NCI-H1092 treated with DMSO at 0.1 percent for 48 hours (cell line): Measurements from ENCODE around the gene LRRTM3.
A peak's percentile ranks its signal among the peaks of the same experiment; 100 is the strongest.

ENCODE experiments used
- DNase-seq: peaks from one replicate; lab custom pipeline; 2025; lab: John Stamatoyannopoulos, UW

The LRRTM3 gene

DNA sequence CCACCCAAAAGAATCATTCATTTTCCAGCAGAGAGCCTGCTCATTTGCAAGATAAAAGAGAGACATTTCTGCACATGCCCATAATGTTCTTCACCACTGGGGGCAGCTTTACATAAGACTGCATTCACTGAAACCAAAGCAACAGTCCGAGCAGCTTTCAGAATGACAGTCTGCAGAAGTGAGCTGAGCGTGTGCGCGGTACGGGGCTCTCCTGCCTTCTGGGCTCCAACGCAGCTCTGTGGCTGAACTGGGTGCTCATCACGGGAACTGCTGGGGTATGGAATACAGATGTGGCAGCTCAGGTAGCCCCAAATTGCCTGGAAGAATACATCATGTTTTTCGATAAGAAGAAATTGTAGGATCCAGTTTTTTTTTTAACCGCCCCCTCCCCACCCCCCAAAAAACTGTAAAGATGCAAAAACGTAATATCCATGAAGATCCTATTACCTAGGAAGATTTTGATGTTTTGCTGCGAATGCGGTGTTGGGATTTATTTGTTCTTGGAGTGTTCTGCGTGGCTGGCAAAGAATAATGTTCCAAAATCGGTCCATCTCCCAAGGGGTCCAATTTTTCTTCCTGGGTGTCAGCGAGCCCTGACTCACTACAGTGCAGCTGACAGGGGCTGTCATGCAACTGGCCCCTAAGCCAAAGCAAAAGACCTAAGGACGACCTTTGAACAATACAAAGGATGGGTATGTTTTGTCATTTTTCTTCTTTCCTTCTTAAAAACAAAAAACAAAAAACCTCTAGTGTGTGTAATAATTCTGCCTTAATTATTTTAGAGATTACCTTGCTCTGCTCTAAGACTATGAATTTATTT lies at the start of gene LRRTM3:
Gene LRRTM3, plus strand, starts transcription at position 141 of the 820 bp plus-strand sequence.
- peak; percentile 38 for DNase-seq

DNA sequence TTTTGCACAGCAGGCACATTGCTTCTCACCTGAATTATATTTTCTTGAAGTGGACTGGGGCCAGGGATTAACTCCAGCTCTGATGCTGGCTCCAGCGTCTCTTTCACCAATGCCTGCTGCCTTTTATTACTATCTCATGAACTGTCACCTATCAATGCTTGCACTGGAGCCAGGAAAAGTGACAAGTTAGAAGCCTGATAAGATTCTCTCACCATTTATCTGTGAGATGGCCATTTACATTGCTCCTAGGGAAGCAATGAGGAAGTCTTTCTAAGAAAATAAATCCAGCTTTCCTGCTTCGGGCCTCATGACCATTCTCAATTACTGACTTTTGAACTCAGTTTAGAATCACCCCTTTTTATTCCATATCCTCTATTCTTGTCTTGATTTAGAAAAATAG lies 48.5 kb upstream of the LRRTM3 start:
- no peak for DNase-seq

DNA sequence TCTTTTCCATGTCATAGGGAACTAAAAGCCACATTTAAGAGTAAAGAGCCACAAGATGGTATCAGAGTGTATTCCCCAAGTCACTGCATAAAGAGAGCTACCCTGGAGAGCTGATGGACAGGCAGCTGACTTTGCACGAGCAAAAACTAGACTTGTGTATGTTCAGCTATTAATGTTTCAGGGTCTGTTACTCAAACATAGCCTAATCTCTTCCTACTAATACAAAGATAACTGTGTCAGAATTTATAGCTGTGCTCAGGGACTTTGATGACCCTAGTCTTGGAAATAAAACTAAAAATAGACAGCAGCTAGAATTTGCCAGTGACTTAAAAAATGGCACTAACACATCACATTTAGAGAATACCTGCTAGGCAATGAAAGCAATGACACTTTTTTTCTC lies 45.5 kb upstream of the LRRTM3 start:
- DNase-seq, result no peak

DNA sequence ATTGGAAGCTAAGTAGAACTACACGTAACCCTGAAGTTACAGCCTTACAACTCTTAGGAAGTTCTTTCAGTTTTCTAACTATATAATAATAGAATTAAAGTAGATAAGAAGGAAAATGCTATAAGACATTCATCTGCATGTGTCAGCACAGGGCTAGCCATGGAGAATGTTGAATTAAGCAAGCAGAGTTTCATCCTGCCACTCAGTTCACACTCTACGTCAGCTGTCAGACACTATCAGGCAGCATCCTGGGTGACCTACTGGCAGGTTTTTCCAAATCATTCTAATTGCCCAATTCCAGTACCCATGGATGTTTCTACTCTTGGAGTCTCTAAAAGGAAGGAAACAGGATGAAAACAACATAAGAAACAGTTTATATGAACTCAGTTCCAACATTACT lies 45.0 kb upstream of the LRRTM3 start:
- DNase-seq, result no peak

DNA sequence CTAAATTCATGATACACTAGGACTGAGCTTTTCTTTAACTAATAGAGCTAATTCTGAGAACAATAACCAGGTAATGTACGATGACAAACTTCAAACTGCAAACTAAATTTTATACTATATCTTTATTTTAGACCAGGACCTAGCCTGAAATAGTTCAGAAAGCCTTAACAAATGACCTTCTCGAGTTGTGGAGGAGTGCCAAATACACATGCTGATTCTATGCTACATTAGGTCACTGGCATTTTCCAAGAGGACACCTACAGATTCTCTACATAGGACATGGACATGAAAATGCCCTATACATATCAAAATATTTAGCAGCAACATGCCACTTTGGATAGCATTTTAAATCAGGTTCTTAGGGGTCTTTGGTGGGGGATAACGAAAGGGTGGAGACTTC lies 44.0 kb upstream of the LRRTM3 start:
- no peak for DNase-seq

DNA sequence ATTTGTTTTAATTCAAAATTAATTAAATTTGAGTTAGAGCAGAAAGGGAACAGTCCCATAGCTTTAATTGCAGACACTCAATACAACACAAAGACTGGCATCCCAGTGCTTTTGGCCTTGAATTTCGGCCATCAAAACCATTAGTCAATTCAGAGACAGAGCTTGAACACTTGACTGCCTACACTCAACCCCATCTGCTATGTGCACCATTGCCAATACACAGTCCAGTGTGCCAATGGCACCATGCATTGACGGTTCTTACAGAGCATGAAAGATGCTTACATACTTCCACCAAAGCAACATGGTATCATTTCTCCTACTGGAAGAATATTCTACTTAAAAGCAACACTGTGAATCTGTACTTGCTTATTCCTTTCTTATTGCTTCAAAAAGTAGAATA lies 43.6 kb upstream of the LRRTM3 start:
- no peak for DNase-seq

DNA sequence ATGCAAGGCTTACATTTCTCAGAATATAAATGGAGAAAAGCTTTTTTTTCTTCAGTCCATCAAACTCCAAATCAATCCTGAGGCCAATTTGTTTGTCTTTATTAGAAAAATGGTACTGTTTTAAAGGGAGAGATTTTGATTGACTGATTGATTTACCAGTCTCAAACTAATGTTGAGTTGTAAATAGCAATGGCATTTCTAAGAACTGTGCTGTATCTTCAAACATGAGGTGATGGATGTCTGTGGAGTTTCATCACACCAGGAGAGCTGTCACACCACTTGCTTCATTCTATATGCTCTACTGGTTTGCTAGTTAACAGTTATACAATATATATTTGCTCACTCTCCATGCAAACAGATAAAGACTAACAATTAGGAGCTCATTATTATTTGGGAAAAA lies 39.0 kb upstream of the LRRTM3 start:
- DNase-seq, result no peak

DNA sequence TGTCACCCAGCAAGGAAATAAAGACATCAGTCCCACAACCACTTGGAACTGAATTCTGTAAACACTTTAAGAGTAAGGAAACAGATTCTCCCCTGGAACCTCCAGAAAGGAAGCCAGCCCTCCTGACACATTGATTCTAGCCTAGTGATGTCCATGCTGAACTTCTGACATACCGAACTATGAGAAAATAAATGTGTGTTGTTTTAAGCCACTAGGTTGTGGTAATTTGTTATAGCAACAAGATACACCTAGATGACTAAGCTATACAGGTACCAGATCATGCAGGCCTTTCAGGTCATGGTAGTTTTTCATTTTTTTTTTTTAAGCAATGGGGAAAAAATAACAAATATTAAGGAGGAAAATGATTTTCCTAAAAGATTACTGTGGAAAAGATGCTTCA lies 37.6 kb upstream of the LRRTM3 start:
- no peak for DNase-seq

DNA sequence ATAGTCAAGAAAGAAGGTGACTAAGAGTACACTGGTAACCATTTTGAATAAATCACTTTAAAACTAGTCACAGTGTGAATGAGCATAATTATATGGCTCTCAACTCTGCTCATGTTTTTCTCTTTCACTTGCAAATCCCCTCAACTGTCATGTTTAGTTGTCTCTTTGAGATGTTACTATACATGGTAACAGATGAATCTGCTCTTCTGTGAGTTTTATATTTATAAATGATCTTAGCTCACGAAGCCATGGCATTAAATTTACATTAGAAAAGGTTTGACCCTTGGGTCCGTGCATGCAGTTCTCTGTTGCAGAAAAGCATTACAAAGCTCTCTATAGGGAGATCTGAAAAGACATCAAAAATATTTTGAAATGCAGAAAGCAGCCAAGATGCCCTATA lies 33.0 kb upstream of the LRRTM3 start:
- DNase-seq, result no peak

DNA sequence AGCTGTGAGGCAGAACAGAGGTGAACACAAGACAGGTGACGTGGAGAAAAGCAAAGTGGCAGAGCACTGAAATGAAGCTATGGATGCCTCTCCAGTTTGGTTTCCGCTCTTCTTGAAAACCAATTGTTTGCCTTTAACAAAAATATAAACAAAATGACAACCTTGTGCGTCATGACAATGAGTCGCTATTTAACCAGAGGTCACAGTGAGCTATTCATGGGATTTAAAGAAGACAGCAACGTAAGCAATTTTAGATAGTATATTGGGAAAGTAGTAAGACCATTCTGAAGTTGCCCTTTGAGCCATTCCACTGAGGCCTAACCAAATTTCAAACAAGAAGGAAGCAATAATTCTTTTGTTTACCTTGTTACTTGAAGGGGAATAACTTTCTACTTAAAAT lies 15.2 kb upstream of the LRRTM3 start:
- no peak for DNase-seq

DNA sequence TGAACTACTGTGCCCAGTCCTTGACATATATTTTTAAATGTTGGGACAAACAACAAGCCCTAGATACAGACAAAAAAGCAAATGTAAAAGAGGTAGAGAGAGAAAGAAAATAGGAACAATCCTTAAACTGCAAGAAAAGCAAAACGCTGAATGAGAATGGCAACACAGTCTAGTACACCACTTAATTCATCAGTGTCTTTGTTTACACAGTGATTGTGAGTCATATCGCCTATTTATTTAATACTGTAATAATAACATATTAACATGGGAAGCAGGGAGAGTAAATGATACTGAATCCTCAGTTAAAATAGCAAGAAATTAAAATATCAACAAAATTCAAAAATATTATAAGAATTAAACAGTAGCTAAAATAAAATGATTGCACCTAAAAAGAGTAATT lies 9.8 kb upstream of the LRRTM3 start:
- DNase-seq, result no peak

DNA sequence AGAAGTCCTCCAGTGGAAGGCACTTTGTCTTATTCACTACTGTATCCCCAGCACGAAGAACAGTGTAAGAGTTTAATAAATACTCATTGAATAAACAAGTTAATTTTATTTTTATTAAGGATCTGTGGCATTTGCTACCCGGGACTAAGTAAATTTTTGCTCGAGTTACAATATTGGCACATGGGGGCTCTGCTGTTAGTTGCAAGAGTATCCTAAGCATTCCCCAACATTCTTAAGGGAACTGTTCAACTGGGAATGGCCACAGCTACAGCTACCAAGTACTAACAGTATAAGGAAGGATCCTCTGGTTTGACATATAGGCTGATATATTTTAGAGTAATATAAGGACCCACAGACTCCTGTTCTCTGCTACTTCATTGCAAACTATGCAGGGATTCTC lies 8.7 kb upstream of the LRRTM3 start:
- no peak for DNase-seq

DNA sequence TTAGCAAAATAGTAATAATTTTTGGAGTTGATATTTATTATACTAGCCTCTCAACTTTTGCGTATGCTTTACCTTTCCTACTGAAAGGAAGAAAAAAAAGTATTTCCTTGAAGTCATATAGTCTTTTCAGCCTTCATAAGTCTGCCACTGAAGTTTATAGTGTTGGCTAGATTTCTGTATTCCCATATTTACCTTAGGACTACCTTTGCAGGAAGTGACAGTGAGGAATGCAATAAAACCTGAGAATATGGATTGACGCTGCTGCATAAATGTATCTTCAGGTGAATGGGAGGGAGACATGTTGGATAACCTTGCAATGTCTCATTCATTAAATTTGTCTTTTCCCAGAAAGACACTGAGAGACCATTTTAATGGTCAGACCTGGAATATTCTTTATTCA lies 6.6 kb upstream of the LRRTM3 start:
- DNase-seq, result no peak

DNA sequence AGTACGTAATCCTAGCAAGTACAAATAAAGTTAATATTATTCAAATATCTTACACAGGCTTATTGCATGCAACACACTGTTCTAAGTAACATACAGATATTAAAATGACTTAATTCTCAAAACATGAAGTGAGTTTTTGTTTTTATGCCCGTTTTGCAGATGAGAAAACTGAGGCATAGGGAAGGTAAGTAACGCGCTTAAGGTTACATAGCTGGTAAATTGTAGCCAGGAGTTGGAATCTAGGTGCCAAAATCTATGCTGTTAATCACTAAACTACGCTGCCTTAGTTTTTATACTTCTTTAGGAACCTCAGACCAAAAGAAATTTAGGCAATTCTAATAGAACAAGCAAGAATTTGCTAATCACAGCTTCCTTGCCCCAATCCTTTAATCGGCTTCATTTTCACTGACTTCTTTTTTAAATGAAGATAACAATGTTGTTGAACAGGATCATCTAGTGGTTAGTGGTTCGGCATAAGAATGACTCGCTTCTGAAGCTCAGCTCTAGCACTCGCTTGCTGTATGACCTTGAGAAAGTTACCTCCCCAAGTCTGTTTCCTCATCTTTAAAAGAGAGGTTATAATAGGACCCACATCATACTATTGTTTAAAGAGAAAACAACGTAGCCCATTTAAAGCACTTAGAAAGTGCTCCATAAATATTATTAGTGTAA lies 1.0 kb upstream of the LRRTM3 start:
- no peak for DNase-seq

DNA sequence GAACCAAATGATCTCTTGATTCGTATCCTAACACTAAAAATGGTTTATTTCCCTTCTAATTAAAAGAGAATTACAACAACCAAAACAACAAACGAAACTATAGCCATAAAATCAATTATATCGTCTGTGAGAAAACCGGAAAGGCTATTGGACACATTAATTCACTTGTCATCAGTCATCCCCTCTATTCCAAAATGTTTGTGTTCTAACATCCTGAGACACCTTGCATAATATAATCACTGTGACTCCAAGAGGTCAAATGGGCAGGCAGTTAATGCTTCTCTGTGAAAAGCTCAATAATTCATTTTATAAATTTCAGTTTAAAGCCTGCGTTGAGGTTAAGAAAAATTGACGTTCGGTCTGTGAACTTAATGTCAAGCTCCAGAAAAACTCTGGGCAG lies 463 bp upstream of the LRRTM3 start:
- no peak for DNase-seq

DNA sequence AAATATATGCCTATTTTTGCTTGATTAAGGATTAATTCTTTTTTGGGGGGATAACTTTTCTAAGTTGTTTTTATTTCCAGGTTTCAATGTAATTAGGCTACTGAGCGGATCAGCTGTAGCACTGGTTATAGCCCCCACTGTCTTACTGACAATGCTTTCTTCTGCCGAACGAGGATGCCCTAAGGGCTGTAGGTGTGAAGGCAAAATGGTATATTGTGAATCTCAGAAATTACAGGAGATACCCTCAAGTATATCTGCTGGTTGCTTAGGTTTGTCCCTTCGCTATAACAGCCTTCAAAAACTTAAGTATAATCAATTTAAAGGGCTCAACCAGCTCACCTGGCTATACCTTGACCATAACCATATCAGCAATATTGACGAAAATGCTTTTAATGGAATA lies 1.0 kb downstream of the LRRTM3 start:
- DNase-seq, result no peak

DNA sequence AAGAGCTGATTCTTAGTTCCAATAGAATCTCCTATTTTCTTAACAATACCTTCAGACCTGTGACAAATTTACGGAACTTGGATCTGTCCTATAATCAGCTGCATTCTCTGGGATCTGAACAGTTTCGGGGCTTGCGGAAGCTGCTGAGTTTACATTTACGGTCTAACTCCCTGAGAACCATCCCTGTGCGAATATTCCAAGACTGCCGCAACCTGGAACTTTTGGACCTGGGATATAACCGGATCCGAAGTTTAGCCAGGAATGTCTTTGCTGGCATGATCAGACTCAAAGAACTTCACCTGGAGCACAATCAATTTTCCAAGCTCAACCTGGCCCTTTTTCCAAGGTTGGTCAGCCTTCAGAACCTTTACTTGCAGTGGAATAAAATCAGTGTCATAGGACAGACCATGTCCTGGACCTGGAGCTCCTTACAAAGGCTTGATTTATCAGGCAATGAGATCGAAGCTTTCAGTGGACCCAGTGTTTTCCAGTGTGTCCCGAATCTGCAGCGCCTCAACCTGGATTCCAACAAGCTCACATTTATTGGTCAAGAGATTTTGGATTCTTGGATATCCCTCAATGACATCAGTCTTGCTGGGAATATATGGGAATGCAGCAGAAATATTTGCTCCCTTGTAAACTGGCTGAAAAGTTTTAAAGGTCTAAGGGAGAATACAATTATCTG lies 1.6 kb downstream of the LRRTM3 start:
- no peak for DNase-seq

DNA sequence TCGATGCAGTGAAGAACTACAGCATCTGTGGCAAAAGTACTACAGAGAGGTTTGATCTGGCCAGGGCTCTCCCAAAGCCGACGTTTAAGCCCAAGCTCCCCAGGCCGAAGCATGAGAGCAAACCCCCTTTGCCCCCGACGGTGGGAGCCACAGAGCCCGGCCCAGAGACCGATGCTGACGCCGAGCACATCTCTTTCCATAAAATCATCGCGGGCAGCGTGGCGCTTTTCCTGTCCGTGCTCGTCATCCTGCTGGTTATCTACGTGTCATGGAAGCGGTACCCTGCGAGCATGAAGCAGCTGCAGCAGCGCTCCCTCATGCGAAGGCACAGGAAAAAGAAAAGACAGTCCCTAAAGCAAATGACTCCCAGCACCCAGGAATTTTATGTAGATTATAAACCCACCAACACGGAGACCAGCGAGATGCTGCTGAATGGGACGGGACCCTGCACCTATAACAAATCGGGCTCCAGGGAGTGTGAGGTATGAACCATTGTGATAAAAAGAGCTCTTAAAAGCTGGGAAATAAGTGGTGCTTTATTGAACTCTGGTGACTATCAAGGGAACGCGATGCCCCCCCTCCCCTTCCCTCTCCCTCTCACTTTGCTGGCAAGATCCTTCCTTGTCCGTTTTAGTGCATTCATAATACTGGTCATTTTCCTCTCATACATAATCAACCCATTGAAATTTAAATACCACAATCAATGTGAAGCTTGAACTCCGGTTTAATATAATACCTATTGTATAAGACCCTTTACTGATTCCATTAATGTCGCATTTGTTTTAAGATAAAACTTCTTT lies 2.3 kb downstream of the LRRTM3 start:
- DNase-seq, result peak; percentile 1

DNA sequence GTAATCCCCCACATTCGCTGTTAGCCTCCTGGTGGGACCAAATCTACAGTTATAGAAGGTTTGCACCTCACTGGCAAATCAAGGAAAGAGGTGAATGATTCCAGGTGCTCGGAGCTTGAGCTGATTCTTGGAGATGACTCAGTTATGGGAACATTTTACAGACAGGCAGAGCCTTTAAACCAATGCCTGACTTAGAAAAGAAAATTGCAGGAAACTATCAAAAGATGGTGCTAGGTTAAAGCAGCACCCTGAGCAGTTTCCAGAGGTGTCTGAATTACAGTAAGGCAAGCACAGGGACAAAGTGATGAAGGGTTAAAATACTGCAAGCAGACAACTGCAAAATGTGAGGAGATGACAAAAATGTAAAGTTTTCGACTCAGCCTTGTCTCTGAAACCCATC lies 2.9 kb downstream of the LRRTM3 start:
- no peak for DNase-seq

DNA sequence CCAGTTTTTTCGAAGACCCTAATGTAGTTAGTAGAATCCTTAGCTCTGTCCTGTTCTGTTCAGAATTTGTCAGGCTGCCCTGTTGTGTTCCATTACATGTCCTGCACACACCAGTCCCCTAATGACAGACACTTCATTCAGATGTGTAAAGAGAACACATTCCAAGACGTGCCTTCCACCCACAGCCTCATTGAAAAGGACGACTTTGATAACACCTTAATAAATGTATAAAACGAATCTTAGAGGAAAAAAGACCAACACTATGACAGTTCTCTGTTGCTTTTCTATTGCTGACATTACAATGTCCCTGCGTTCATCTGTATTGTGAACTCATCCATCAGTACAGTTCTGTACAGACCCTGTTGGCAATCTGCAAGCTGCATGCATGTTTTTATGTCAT lies 3.5 kb downstream of the LRRTM3 start:
- no peak for DNase-seq

DNA sequence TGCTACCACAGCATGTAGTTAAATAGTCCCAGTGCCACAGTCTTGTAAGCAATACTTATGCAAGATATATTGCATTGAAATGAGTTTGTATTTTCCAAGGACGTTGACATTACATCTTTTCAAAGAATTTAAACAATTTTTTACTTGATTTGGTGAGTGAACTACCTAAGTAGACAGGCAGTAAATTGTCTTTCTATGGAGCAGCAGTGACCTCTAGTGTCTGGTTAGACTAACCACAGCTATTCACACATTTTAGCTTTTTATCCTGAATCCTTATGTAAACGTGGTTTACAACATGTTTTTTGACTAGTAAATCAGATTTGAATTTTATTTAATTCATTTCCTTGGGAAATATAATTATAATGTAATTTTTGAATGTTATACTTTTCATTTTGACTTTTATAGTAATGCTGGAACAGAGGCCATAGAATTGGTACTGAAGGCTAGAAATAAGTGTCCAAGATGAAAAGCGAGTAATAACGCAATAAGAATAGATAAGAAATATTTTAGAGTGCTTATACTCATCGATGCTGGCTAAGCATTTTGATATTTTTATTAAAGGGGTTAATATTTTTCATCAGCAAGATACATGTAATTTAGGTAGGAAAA lies 5.6 kb downstream of the LRRTM3 start:
- DNase-seq, result peak; percentile 19

DNA sequence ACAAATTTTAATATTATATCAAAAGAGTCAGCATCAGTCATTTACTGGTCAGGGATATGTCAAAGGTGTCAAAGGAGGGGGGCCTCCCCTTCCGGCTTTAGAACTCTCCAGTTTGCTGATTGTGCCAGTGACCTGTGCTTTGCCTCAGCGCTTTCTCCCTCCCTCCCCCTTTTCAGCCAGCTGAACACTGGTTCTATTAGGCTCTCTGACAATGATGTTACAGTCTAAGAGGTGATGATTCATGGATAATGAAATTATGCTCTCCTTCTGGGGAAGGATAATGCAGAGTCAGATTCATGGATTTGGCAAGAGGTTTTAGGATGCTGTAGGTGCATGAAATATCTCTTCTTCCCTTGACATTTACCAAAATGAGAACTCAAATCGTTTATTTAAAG lies 6.1 kb downstream of the LRRTM3 start:
- no peak for DNase-seq
